HG02623 (cell line): Measurements from ENCODE around the gene WDHD1.
"Not testable (repeated sequence)": the region's sequence is repeated elsewhere in the genome, so short reads cannot be mapped to it uniquely, and the experiment has no call there.

Source experiments
- ATAC-seq: cut with Tn5 transposase; IDR thresholded peaks from one replicate; pipeline ENCODE4 v1.9.1; 2021; ENCODE audit warnings: moderate library complexity; ENCODE audit not compliant: unreplicated experiment

The WDHD1 gene

GRCh38 chr14:55026793-55027561, at the start of gene WDHD1, which contains the start of gene SOCS4:
WDHD1 (minus strand) TSS chr14:55027099; CDS start chr14:55026787, 312 bp downstream.
SOCS4 (plus strand) TSS chr14:55027236; CDS start chr14:55043042, 15,806 bp downstream.
- ATAC-seq: peak; percentile 82

GRCh38 chr14:55075628-55076175, 48.8 kb upstream of the WDHD1 start:
- ATAC-seq: no peak

- ATAC-seq: peak; percentile 44
Observed at GRCh38 chr14:55074662-55075061, 47.8 kb upstream of the WDHD1 start.

- no peak for ATAC-seq
Observed at GRCh38 chr14:55073856-55074255, 47.0 kb upstream of the WDHD1 start.

GRCh38 chr14:55071870-55072640, 45.2 kb upstream of the WDHD1 start:
- peak; percentile 34 for ATAC-seq

- no peak for ATAC-seq
Observed at GRCh38 chr14:55070981-55071411, 44.1 kb upstream of the WDHD1 start.

GRCh38 chr14:55066223-55066622, 39.3 kb upstream of the WDHD1 start:
- no peak for ATAC-seq

- ATAC-seq: no peak
Observed at GRCh38 chr14:55065411-55065810, 38.5 kb upstream of the WDHD1 start.

- ATAC-seq: not testable (repeated sequence)
Observed at GRCh38 chr14:55064896-55065295, 38.0 kb upstream of the WDHD1 start.

- ATAC-seq: no peak
Observed at GRCh38 chr14:55062517-55063351, 35.8 kb upstream of the WDHD1 start.

- ATAC-seq: no peak
Observed at GRCh38 chr14:55059333-55059732, 32.4 kb upstream of the WDHD1 start.

GRCh38 chr14:55057919-55058318, 31.0 kb upstream of the WDHD1 start:
- ATAC-seq: no peak

GRCh38 chr14:55054098-55054497, 27.2 kb upstream of the WDHD1 start:
- no peak for ATAC-seq

- no peak for ATAC-seq
Observed at GRCh38 chr14:55053500-55053899, 26.6 kb upstream of the WDHD1 start.

GRCh38 chr14:55053018-55053417, 26.1 kb upstream of the WDHD1 start:
- no peak for ATAC-seq

- peak; percentile 3 for ATAC-seq
Observed at GRCh38 chr14:55052269-55052930, 25.5 kb upstream of the WDHD1 start.

GRCh38 chr14:55051423-55052268, 24.7 kb upstream of the WDHD1 start, which contains the start of gene MAPK1IP1L:
MAPK1IP1L (plus strand) TSS chr14:55051647; CDS start chr14:55061684, 10,037 bp downstream.
- peak; percentile 88 for ATAC-seq

GRCh38 chr14:55051165-55051422, 24.2 kb upstream of the WDHD1 start:
- ATAC-seq: peak; percentile 24

GRCh38 chr14:55048900-55049436, 22.1 kb upstream of the WDHD1 start:
- ATAC-seq: no peak
